RWPE1 (cell line): ENCODE data around the gene MAN1A1.
"Not testable (repeated sequence)": the region's sequence is repeated elsewhere in the genome, so short reads cannot be mapped to it uniquely, and the experiment has no call there.

Experiments
- CTCF ChIA-PET: fragments of 350-600 bp; sonication (Branson Sonifier 250); formaldehyde crosslinking; extraction: SDS; loops from one replicate; lab custom pipeline; 2021; lab: Yijun Ruan, JAX
- POLR2A ChIA-PET: fragments of 400-600 bp; formaldehyde crosslinking; extraction: SDS; loops from one replicate; lab custom pipeline; 2020; ENCODE audit warnings: antibody characterized with exemption; ENCODE audit not compliant: low non-redundant PET; lab: Yijun Ruan, JAX
- DNase-seq: peaks from one replicate; pipeline ENCODE4 v3.0.0; 2012; ENCODE audit warnings: low spot score
- H3K27ac ChIP-seq: fragments of 450-650 bp; 2 replicates; pipeline ENCODE4 v1.5.1; 2017
- CTCF ChIP-seq: fragments of 450-650 bp; conservative IDR thresholded peaks from 2 replicates; pipeline ENCODE4 v1.5.1; 2017; ENCODE audit warnings: low read depth, mild to moderate bottlenecking

The MAN1A1 gene

GRCh38 chr6:119158057-119158848 is 191.3 kb downstream of the MAN1A1 start:
- no peak for DNase-seq
- CTCF ChIA-PET, result interaction anchor here (1.1 kb wide), 1 partner anchor 9 kb away, joined by 3 read pairs; no protein-coding TSS in a partner anchor
- H3K27ac ChIP-seq, result no peak overlapping the region
- TF ChIP-seq CTCF, result no peak
- POLR2A ChIA-PET, result no interaction called here

GRCh38 chr6:119157506-119157815 is 192.1 kb downstream of the MAN1A1 start:
- no peak for DNase-seq
- TF ChIP-seq CTCF, result no peak
- ChIA-PET POLR2A (no interaction called here), CTCF (interaction anchor here (1.1 kb wide), 1 partner anchor 9 kb away, joined by 3 read pairs; no protein-coding TSS in a partner anchor)
- H3K27ac ChIP-seq, result no peak overlapping the region

GRCh38 chr6:119156757-119157505 is 192.6 kb downstream of the MAN1A1 start:
- CTCF ChIA-PET, result no interaction called here
- POLR2A ChIA-PET, result no interaction called here
- DNase-seq, result no peak
- no peak for TF ChIP-seq CTCF
- no peak overlapping the region for H3K27ac ChIP-seq

- POLR2A ChIA-PET, H3K27ac ChIP-seq, CTCF ChIA-PET, DNase-seq: not testable (repeated sequence)
These were observed 193.5 kb downstream of the MAN1A1 start for GRCh38 chr6:119156082-119156481.

GRCh38 chr6:119152187-119152586 is 197.4 kb downstream of the MAN1A1 start:
- no peak for TF ChIP-seq CTCF
- ChIA-PET CTCF (no interaction called here), POLR2A (no interaction called here)
- no peak for DNase-seq
- H3K27ac ChIP-seq, result no peak overlapping the region

GRCh38 chr6:119148825-119149525 is 200.6 kb downstream of the MAN1A1 start:
- DNase-seq, result no peak
- POLR2A ChIA-PET, result no interaction called here
- TF ChIP-seq CTCF, result no peak
- no peak overlapping the region for H3K27ac ChIP-seq
- CTCF ChIA-PET, result interaction anchor here (0.5 to 1.6 kb wide), 14 partner anchors 9 to 928 kb away, joined by 3 to 10 read pairs (median 4); no protein-coding TSS in a partner anchor
